Lower leg skin (tissue), 3 donors: ENCODE data around the gene TESMIN.

Experiments
- POLR2A ChIP-seq, 2 donors: fragments of 450-650 bp; IDR thresholded peaks; one replicate each; pipeline ENCODE4 v1.6.1; 2016 to 2017; ENCODE audit warnings: antibody characterized with exemption in 2 of 2, mild to moderate bottlenecking in 1 of 2, moderate library complexity in 1 of 2
- TF ChIP-seq, protein P1 (sequence below), 3 donors: fragments of 450-650 bp; IDR thresholded peaks; one replicate each; pipeline ENCODE4 v1.5.1; 2016; ENCODE audit warnings: antibody characterized with exemption in 3 of 3, mild to moderate bottlenecking in 3 of 3, moderate library complexity in 2 of 3

DNA sequence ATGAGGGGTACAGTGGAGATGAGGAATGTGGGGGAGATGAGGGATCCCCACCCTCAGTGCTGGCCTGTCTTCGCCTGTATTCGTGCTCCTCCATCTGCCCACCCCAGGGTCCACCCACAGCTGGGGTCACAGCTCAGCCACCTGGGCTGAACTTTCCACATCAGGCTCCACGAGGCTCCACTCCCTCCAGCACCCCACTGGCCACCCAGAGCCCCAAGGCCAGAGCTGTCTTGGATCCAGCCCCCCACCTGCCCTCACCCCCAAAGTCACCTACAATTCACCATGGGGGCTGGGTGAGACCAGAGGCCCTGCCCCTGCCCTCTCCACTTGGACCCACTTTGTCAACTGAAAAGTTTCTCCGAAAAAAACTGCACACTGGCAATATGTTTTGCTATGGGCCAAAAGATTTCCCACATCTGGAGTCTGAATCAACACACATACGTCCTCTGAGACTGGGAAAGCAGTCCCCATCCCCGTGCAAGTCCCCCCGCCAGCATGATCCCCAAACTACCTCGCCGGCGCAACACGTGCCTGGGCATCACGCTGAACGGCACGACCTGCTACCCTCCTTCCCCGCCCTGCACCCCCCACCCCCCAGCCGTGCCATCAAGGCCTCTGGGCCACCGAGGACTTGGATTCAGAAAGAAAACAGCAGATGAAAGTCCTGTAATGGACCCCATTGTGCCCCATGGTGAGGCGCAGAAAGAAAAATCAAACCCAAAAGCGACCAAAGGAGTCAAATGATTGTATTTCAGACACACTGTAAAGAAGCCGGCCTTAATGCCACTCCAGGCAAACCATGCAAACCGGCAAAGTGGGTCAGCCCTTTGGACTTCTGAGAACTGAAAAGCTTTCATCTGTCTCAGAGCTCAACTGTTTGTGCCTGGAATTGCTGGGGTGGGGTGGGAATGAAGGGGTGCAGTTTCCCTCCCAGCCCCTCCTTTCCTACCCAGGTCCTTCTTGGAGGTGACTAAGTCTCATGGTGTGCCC, 83.5 kb downstream of the TESMIN start:
- TF ChIP-seq, protein P1, sequence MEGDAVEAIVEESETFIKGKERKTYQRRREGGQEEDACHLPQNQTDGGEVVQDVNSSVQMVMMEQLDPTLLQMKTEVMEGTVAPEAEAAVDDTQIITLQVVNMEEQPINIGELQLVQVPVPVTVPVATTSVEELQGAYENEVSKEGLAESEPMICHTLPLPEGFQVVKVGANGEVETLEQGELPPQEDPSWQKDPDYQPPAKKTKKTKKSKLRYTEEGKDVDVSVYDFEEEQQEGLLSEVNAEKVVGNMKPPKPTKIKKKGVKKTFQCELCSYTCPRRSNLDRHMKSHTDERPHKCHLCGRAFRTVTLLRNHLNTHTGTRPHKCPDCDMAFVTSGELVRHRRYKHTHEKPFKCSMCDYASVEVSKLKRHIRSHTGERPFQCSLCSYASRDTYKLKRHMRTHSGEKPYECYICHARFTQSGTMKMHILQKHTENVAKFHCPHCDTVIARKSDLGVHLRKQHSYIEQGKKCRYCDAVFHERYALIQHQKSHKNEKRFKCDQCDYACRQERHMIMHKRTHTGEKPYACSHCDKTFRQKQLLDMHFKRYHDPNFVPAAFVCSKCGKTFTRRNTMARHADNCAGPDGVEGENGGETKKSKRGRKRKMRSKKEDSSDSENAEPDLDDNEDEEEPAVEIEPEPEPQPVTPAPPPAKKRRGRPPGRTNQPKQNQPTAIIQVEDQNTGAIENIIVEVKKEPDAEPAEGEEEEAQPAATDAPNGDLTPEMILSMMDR (IDR thresholded peaks at IDR 0.05): no peak
- no peak for TF ChIP-seq POLR2A (IDR thresholded peaks at IDR 0.05)
